HG02588 (cell line): ENCODE measurements around the gene STK40.

Experiments
- ATAC-seq: cut with Tn5 transposase; IDR thresholded peaks from one replicate; pipeline ENCODE4 v1.9.1; 2021; ENCODE audit warnings: mild to moderate bottlenecking, moderate library complexity; ENCODE audit not compliant: unreplicated experiment

STK40 gene

GRCh38 chr1:36346741-36347370, 38.9 kb downstream of the STK40 start:
- no peak for ATAC-seq

- ATAC-seq, result no peak
Observed at GRCh38 chr1:36345353-36345752, 40.4 kb downstream of the STK40 start.

- ATAC-seq, result no peak
Observed at GRCh38 chr1:36344395-36344680, 41.4 kb downstream of the STK40 start.

DNA sequence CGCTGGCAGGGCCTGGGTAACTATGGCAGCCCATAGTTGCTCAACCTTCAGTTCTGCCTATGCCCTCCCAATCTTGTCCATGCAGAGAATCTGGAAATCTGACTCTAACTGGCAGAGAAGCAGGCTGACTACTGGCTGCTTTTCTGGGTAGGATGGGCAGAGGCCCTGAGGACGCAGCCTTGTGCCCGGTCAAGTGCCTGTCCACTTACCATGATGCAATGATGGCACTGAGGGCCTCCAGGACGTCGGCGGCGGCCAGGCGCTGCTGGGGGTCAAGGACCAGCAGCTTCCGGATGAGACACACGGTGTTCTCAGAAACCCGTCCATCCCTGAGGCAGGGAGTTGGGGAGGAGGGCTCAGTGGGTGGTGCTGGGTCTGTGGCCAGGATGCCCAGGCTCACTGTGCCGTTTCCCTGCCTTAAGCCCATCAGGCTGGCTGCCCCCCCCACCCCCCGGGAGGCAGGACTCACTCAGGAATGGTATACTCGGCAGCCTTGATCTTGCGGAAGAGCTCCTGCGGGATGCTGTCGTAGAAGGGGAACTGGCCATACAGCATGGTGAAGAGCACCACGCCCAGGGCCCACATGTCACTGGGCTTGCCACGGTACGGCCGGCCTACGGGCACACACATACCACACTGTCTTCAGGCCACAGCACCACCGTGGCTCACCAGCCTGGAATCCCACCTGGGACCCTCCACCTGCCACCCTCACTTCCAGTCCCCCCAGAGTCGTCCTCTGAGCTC, 41.9 kb downstream of the STK40 start:
- ATAC-seq, result no peak

DNA sequence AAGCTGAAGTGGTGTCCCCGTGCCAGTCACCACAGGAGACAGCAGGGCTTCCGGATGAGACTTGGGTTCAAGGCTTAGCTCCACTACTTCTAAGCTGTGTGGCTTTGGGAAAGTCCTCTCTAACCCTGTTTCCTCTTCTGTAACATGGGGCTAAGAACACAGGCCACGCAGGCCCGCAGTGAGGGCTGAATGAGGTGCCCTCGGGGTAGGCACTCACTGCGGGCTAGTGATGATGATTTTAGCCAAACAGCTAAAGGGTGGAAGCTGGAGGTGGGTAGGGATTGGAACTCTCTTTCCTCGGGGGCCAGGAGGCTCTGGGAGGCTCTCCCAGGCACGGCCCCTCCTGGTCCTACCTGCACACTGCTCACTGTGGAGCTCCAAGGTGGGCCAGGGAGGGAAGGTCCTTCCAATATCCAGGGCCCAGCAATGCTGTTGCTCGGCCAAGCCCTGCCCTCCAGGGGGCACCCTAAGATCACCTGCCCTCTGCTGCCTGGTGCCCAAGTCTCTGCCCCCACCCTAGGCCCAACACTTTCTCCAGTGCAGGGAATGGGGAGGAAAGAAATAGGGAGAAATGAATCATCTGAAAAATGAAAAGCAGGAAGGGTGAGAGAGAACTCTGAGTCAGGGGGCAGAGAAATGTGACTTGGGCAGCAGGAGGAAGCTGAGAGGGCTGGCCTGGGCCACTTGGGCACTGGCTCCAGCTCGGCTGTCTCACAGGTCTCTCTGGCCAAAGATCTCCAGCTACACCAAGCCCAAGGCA, 43.1 kb downstream of the STK40 start:
- ATAC-seq, result no peak

DNA sequence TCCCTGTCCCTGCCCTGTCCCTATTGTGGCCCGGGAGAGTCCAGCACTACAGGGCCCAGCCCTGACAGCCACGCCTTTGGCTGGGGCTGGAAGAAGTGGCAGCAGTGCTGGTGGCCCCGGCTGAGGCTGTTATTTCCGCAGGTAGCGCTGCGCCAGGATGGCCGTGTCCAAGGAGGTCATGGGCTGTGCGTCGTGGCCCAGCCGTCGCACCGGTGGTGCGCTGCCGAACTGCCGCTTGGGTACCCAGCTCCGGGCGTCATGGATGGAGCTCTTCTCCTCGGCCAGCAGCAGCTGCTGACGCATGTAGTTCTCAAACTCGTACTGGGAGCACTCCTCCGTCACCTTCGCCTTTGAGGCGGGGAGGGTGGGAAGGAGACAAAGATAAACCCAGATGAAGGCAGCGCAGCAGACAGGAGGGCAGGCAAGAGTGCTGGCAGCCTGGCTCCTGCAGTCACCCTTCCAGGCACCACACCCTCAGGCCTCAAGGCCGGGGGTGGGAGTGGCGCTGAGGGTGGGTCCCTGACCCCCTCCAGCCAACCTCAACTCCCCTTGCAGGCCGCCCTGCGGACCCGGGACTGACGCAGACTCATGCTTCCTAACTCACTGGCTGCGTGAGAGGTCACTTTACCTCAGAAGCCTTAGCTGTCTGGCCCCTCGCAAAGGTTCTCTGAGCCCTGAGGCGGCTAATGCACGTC, 44.0 kb downstream of the STK40 start:
- ATAC-seq, result no peak

DNA sequence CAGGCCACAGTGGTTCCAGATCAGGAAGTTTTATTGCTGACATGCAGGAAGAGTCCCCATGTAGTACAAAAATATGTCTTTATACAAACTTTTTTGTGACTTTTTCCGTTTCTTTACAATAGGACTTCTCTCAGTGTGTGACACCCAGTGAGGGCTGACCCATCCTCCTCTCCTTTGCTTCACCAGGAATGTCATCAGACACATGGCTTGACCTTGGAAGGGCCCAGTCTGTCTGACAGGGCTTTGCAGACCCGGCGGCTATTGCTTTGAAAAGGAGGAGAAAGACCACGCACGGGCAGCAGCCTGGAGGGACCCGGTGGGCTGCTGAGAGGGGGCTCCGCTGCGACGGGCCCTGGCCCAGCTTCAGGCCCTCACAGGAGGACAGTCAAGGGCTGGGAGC, 46.1 kb downstream of the STK40 start:
- ATAC-seq, result no peak

DNA sequence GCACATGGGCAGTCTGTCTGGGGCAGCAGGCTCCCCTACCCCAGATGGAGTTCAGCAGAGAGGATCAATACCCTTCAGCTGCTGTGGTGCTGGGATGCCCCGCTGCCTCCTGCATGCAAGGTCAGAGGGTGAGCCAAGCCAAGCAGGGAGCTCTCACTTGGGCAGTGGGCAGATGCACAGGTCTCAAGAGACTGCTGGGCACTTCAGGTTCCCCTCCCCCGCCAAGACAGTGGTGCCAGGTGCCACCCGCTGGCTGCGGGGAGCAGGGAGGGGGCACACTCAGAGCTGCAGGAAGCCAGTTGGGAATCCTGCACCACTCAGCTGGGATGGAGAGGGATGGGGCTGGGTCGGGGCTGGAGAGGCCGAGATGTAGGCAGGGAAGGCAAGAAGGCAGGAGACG, 46.5 kb downstream of the STK40 start:
- ATAC-seq, result no peak

DNA sequence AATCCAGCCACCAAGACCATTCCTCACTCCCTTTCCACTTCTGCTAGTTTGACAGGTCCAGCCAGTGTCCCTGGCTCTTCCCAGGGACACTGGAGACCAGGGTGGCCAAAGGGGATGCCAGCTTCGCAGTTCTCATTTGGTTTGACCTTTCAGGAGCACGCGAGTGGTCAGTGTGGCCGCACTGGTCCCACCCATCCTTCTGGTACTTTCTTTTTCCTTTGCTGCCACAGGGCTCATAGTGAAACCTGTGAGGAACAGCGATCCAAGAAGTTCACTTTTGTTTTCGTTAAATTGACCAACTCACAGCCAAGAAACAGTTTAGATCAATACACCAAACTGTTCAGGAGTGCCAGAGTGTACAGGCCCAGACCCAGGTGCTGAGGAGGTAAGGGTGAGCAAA, 47.9 kb downstream of the STK40 start:
- ATAC-seq, result no peak

DNA sequence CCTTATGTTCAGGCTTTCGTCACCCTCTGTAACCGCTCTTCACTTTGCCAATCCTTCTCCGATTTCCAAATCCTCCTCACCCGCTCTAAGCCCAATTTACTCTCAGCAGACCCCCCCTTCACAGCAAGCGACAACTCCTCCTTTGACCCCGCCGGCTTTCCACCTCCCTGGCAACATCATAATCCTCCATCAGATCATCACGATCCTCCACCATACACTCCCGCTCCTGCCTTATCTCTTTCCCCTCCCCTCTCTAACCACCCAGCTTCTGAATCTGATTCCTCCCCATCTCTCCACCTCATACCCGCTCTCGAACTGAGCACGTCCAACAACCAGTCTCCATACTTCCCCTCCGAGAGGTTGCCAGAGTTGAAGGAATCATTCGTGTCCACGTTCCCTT, 54.8 kb downstream of the STK40 start:
- no peak for ATAC-seq

- ATAC-seq, result no peak
Observed at GRCh38 chr1:36329817-36330216, 55.9 kb downstream of the STK40 start.

DNA sequence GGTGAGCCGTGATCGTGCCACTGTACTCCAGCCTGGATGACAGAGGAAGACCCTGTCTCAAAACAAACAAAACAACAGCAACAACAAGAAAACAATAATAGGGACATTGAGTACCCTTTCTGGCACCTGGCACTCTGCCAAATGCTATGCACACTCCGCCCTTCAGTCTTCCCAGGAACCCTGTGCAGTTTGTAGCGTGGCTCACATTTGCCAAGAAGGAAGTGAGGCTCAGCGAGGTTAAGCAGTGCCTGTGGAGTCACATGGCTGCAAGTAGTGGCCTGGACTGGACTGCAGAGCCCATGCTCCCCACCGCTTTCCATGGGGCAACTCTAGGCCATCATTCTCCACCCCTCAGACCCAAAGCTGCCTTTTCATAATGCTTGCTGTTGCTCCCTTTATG, 57.0 kb downstream of the STK40 start:
- no peak for ATAC-seq

GRCh38 chr1:36328088-36328480, 57.6 kb downstream of the STK40 start:
- no peak for ATAC-seq

- no peak for ATAC-seq
Observed at GRCh38 chr1:36327421-36328087, 58.2 kb downstream of the STK40 start.

DNA sequence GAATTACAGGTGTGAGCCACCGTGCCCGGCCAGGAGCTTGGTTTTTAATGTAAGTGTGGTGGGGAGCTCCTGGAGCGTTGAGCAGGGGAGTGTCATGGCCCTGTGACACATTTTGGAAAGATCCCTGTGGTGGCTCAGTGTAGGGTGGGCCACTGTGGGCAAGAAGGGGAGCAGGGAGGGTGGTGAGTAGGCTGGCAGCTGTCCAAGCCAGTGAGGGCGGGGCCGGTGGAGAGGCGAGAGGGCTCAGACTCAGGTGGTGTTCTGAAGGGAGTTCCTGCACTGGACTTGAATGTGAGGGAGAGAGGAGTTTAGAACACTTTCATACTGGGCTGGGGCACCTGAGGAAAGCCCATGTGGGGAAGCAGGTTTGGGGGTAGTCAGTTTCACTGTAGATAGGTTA, 59.2 kb downstream of the STK40 start:
- ATAC-seq, result no peak

GRCh38 chr1:36324353-36324703, 61.4 kb downstream of the STK40 start:
- ATAC-seq, result no peak

GRCh38 chr1:36323636-36324352, 61.9 kb downstream of the STK40 start, which contains the start of gene EVA1B:
Gene EVA1B, minus strand, starts transcription at chr1:36323645. Its CDS starts 608 bp downstream, at chr1:36323037.
- peak; percentile 35 for ATAC-seq

- ATAC-seq, result peak; percentile 18
Observed at GRCh38 chr1:36322786-36323635, 62.7 kb downstream of the STK40 start.

DNA sequence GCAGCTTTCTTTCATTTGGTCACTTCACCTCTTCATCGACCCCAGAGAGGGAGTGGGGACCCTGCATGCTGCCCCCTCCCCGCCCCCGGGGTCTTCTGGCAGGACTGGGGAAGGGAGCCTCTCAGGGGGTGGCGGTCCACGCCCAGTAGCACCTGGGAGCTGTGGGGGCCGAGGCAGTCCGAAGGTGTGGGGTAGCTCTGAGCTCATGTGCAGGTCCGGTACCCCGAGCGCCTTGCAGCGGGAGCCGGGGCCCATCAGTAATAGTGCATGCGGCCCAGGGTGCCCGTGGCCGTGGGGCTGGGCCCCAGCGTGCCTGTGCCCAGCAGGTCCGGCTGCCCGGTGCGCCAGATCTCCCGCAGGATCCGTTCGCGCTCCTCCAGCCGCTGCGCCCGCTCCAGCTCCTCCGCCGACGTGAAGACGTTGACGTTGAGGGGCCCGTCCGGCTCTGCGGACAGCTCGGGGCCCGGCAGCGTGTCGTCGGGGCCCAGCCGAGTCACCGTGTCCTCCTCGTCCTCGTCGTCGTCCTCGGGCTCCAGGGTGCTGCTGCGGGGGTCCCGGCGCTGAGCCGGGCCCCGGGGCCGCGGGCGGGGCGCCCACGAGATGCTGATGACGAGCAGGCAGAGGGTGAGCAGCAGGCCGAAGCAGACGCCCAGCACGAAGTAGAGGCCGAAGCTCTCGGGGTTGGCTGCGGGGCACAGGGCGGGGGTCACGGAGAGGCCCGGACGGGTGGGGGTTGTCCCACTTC, 63.5 kb downstream of the STK40 start:
- no peak for ATAC-seq
